ENCODE results near the gene PIF1. TPM values are rescaled to one million over a fixed set of nuclear protein-coding genes. Genes with fewer than 3 reads are reported as not detected.

PIF1 gene
- total RNA-seq, 1 donor from 2014 or later = 1.7 TPM

GRCh38 chr15:64772488-64772887, 53.0 kb downstream of the PIF1 start:
- FAIRE-seq (no peak), DNase-seq (ENCODE audit: low read depth) (no peak)
- peaks cover 2% of the 10 kb centered on the region for H3K4me1 Mint-ChIP-seq (ENCODE audit: low read depth, unreplicated experiment)
- no peak overlapping the region for H3K4me3 ChIP-seq (ENCODE audit: insufficient read depth, low read depth, low read length)
- peaks cover 11% of the 10 kb centered on the region for H3K27me3 ChIP-seq (ENCODE audit: insufficient read depth, low read length)
- H3K4me2 ChIP-seq (ENCODE audit: low read length) = no peak overlapping the region
- H3K9me3 Mint-ChIP-seq (ENCODE audit: unreplicated experiment) = no peaks in the 10 kb centered on the region
- no peaks in the 10 kb centered on the region for H3K36me3 ChIP-seq (ENCODE audit: insufficient read depth, low read length)
- no peaks in the 10 kb centered on the region for H3K79me2 ChIP-seq (ENCODE audit: insufficient read depth, low read length)
- TF ChIP-seq CTCF (IDR thresholded peaks at IDR 0.05; ENCODE audit: insufficient read depth, low read depth, low read length) (no peak), EZH2 (IDR thresholded peaks at IDR 0.05; ENCODE audit: insufficient read depth, low read length) (no peak)
- no peak overlapping the region for H3K9ac ChIP-seq (ENCODE audit: low read length)
- no peaks in the 10 kb centered on the region for H4K20me1 ChIP-seq (ENCODE audit: insufficient read depth, low read length)
- no peak overlapping the region for H3K27ac Mint-ChIP-seq (ENCODE audit: unreplicated experiment)
- H3K36me3 Mint-ChIP-seq (ENCODE audit: low read depth, unreplicated experiment) = no peaks in the 10 kb centered on the region
- peaks cover 6% of the 10 kb centered on the region for H3K4me1 ChIP-seq (ENCODE audit: insufficient read depth, low read length)
- peaks cover 11% of the 10 kb centered on the region for H3K27me3 Mint-ChIP-seq (ENCODE audit: low read depth, unreplicated experiment)
- H3K4me3 Mint-ChIP-seq (ENCODE audit: unreplicated experiment) = no peak overlapping the region
- H3K9me3 ChIP-seq (ENCODE audit: insufficient read depth, low read depth, low read length) = no peaks in the 10 kb centered on the region
- no peak overlapping the region for H3K27ac ChIP-seq (ENCODE audit: low read depth, low read length)
- H2AFZ ChIP-seq (ENCODE audit: low read depth, low read length) = no peak overlapping the region

DNA sequence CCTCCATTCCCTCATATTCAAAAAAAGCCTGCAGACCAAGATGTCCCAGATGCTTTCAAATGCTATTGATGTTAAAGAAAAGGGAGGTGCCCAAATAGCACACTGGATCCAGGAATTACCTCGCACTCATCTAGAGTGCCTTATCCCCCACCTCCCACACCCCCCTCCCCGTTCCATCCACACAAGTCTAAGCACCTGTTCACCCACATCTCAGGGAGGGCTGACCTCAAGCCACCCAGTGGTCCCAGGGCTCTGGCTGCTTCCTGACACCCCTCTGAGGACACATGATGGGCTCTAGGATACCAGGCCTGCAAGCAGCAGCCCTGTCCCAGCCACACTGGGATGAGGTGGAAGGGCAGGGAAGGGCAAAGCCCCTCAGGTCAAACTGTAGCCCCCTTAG, 54.8 kb downstream of the PIF1 start:
- H3K9ac ChIP-seq (ENCODE audit: low read length) = no peak overlapping the region
- FAIRE-seq (no peak), DNase-seq (ENCODE audit: low read depth) (no peak)
- H3K4me1 ChIP-seq (ENCODE audit: insufficient read depth, low read length) = no peaks in the 10 kb centered on the region
- no peak overlapping the region for H3K4me3 ChIP-seq (ENCODE audit: insufficient read depth, low read depth, low read length)
- Mint-ChIP-seq H3K4me3 (ENCODE audit: unreplicated experiment) (no peak overlapping the region), H3K36me3 (ENCODE audit: low read depth, unreplicated experiment) (no peaks in the 10 kb centered on the region), H3K9me3 (ENCODE audit: unreplicated experiment) (no peaks in the 10 kb centered on the region), H3K27me3 (ENCODE audit: low read depth, unreplicated experiment) (peaks cover 3% of the 10 kb centered on the region), H3K27ac (ENCODE audit: unreplicated experiment) (no peak overlapping the region), H3K4me1 (ENCODE audit: low read depth, unreplicated experiment) (peaks cover 2% of the 10 kb centered on the region)
- no peaks in the 10 kb centered on the region for H3K9me3 ChIP-seq (ENCODE audit: insufficient read depth, low read depth, low read length)
- no peaks in the 10 kb centered on the region for H4K20me1 ChIP-seq (ENCODE audit: insufficient read depth, low read length)
- no peaks in the 10 kb centered on the region for H3K36me3 ChIP-seq (ENCODE audit: insufficient read depth, low read length)
- H3K27me3 ChIP-seq (ENCODE audit: insufficient read depth, low read length) = peaks cover 4% of the 10 kb centered on the region
- TF ChIP-seq CTCF (IDR thresholded peaks at IDR 0.05; ENCODE audit: insufficient read depth, low read depth, low read length) (no peak), EZH2 (IDR thresholded peaks at IDR 0.05; ENCODE audit: insufficient read depth, low read length) (no peak)
- no peak overlapping the region for H3K4me2 ChIP-seq (ENCODE audit: low read length)
- no peak overlapping the region for H2AFZ ChIP-seq (ENCODE audit: low read depth, low read length)
- no peaks in the 10 kb centered on the region for H3K79me2 ChIP-seq (ENCODE audit: insufficient read depth, low read length)
- no peak overlapping the region for H3K27ac ChIP-seq (ENCODE audit: low read depth, low read length)

GRCh38 chr15:64767203-64767602, 58.2 kb downstream of the PIF1 start:
- TF ChIP-seq CTCF (IDR thresholded peaks at IDR 0.05; ENCODE audit: insufficient read depth, low read depth, low read length) (no peak), EZH2 (IDR thresholded peaks at IDR 0.05; ENCODE audit: insufficient read depth, low read length) (no peak)
- FAIRE-seq (no peak), DNase-seq (ENCODE audit: low read depth) (no peak)
- H3K4me2 ChIP-seq (ENCODE audit: low read length) = no peak overlapping the region
- H3K9me3 Mint-ChIP-seq (ENCODE audit: unreplicated experiment) = no peaks in the 10 kb centered on the region
- no peak overlapping the region for H3K4me3 Mint-ChIP-seq (ENCODE audit: unreplicated experiment)
- no peak overlapping the region for H3K9ac ChIP-seq (ENCODE audit: low read length)
- H3K27ac ChIP-seq (ENCODE audit: low read depth, low read length) = no peak overlapping the region
- H4K20me1 ChIP-seq (ENCODE audit: insufficient read depth, low read length) = no peaks in the 10 kb centered on the region
- H3K27ac Mint-ChIP-seq (ENCODE audit: unreplicated experiment) = no peak overlapping the region
- H3K27me3 Mint-ChIP-seq (ENCODE audit: low read depth, unreplicated experiment) = no peaks in the 10 kb centered on the region
- no peaks in the 10 kb centered on the region for H3K36me3 ChIP-seq (ENCODE audit: insufficient read depth, low read length)
- no peaks in the 10 kb centered on the region for H3K4me1 Mint-ChIP-seq (ENCODE audit: low read depth, unreplicated experiment)
- no peak overlapping the region for H3K4me3 ChIP-seq (ENCODE audit: insufficient read depth, low read depth, low read length)
- peaks cover 4% of the 10 kb centered on the region for H3K36me3 Mint-ChIP-seq (ENCODE audit: low read depth, unreplicated experiment)
- H3K79me2 ChIP-seq (ENCODE audit: insufficient read depth, low read length) = no peaks in the 10 kb centered on the region
- no peaks in the 10 kb centered on the region for H3K27me3 ChIP-seq (ENCODE audit: insufficient read depth, low read length)
- H2AFZ ChIP-seq (ENCODE audit: low read depth, low read length) = no peak overlapping the region
- H3K4me1 ChIP-seq (ENCODE audit: insufficient read depth, low read length) = no peaks in the 10 kb centered on the region
- no peaks in the 10 kb centered on the region for H3K9me3 ChIP-seq (ENCODE audit: insufficient read depth, low read depth, low read length)

Measured in astrocyte (in vitro differentiated cells and primary cell).